IMR-90 (cell line): ENCODE results near the gene HELZ. TPM values are rescaled to one million over a fixed set of nuclear protein-coding genes. Genes with fewer than 3 reads are reported as not detected.

Experiments
- ATAC-seq: fragments of 200-7000 bp; cut with Tn5 transposase; 2 replicates; pipeline ENCODE4 v1.9.1; 2020; ENCODE audit warnings: low read depth, mild to moderate bottlenecking, moderate library complexity
- BruUV-seq: library from RNA; stranded (reverse); fragments of 400-500 nt; replicated peaks from 2 replicates; lab custom pipeline; 2021; lab: Mats Ljungman, UMichigan
- CTCF ChIA-PET: fragments of 300-600 bp; formaldehyde crosslinking; extraction: SDS; loops from one replicate; lab custom pipeline; 2021; ENCODE audit warnings: antibody characterized with exemption; lab: Yijun Ruan, JAX
- POLR2A ChIA-PET: fragments of 300-600 bp; sonication (Branson Sonifier 250); formaldehyde crosslinking; loops from one replicate; lab custom pipeline; 2022; ENCODE audit warnings: antibody characterized with exemption; ENCODE audit not compliant: unreplicated experiment; lab: Charles Lee
- DNase-seq: peaks from one replicate; pipeline ENCODE4 v3.0.0; 2013
- H2AFZ ChIP-seq: replicated peaks from 2 replicates; pipeline ENCODE3; 2013; ENCODE audit warnings: low read length, mild to moderate bottlenecking; ENCODE audit not compliant: poor library complexity
- H2AK5ac ChIP-seq: 2 replicates; pipeline ENCODE4 v1.6.1; 2013; ENCODE audit warnings: low read depth, low read length, inconsistent platforms
- H2AK9ac ChIP-seq: replicated peaks from 2 replicates; pipeline ENCODE3; 2013; ENCODE audit warnings: mild to moderate bottlenecking, low read depth, low read length, moderate library complexity; ENCODE audit not compliant: poor library complexity
- H2BK120ac ChIP-seq: 2 replicates; pipeline ENCODE4 v1.6.1; 2013; ENCODE audit warnings: low read depth, low read length, inconsistent platforms
- H2BK15ac ChIP-seq: 3 replicates; pipeline ENCODE4 v1.6.1; 2013; ENCODE audit warnings: low read depth, low read length, inconsistent platforms
- H2BK20ac ChIP-seq: 2 replicates; pipeline ENCODE4 v1.6.1; 2013; ENCODE audit warnings: low read depth, mild to moderate bottlenecking, inconsistent platforms, low read length, moderate library complexity
- H2BK5ac ChIP-seq: 2 replicates; pipeline ENCODE4 v1.6.1; 2013; ENCODE audit warnings: mild to moderate bottlenecking, low read depth, low read length, inconsistent platforms; ENCODE audit not compliant: poor library complexity, severe bottlenecking
- H3K14ac ChIP-seq: replicated peaks from 2 replicates; pipeline ENCODE4 v1.6.1; 2013; ENCODE audit warnings: low read depth, low read length, inconsistent platforms
- H3K18ac ChIP-seq: 2 replicates; pipeline ENCODE4 v1.6.1; 2013; ENCODE audit warnings: low read depth, low read length, control low read depth
- H3K23ac ChIP-seq: 2 replicates; pipeline ENCODE4 v1.6.1; 2013; ENCODE audit warnings: low read depth, low read length, inconsistent platforms
- H3K27ac ChIP-seq: 2 replicates; pipeline ENCODE4 v1.5.1; 2013; ENCODE audit warnings: mild to moderate bottlenecking, control low read depth, low read length; ENCODE audit not compliant: insufficient read depth
- H3K27me3 ChIP-seq: 2 replicates; pipeline ENCODE4 v1.6.1; 2013; ENCODE audit warnings: low read length; ENCODE audit not compliant: control insufficient read depth, insufficient read depth
- H3K36me3 ChIP-seq: 2 replicates; pipeline ENCODE4 v1.6.1; 2013; ENCODE audit warnings: low read length, mixed read lengths; ENCODE audit not compliant: control insufficient read depth, insufficient read depth
- H3K4ac ChIP-seq: 2 replicates; pipeline ENCODE4 v1.6.1; 2013; ENCODE audit warnings: low read depth, low read length, inconsistent platforms
- H3K4me1 ChIP-seq: 2 replicates; pipeline ENCODE4 v1.6.1; 2013; ENCODE audit warnings: low read length, mixed read lengths; ENCODE audit not compliant: control insufficient read depth, insufficient read depth
- H3K4me2 ChIP-seq: 2 replicates; pipeline ENCODE4 v1.6.1; 2013; ENCODE audit warnings: low read depth, mild to moderate bottlenecking, control low read depth, low read length, moderate library complexity
- H3K4me3 ChIP-seq: 2 replicates; pipeline ENCODE4 v1.5.1; 2013; ENCODE audit warnings: low read depth, mild to moderate bottlenecking, control low read depth, low read length, moderate library complexity; ENCODE audit not compliant: insufficient read depth
- H3K56ac ChIP-seq: 2 replicates; pipeline ENCODE4 v1.6.1; 2013; ENCODE audit warnings: low read length, inconsistent platforms; ENCODE audit not compliant: insufficient read depth; ENCODE audit errors: extremely low read depth
- H3K79me1 ChIP-seq, 2 experiments: 2 replicates each; pipeline ENCODE4 v1.6.1; 2013; ENCODE audit warnings: low read length in 2 of 2, inconsistent platforms in 1 of 2, low read depth in 1 of 2
- H3K9ac ChIP-seq: 2 replicates; pipeline ENCODE4 v1.6.1; 2013; ENCODE audit warnings: low read depth, low read length, control low read depth
- H3K9me1 ChIP-seq: 2 replicates; pipeline ENCODE4 v1.6.1; 2013; ENCODE audit warnings: low read length, inconsistent platforms; ENCODE audit not compliant: insufficient read depth
- H3K9me3 ChIP-seq: 2 replicates; pipeline ENCODE4 v1.6.1; 2013; ENCODE audit warnings: low read length; ENCODE audit not compliant: control insufficient read depth, insufficient read depth
- H4K20me1 ChIP-seq: 2 replicates; pipeline ENCODE4 v1.6.1; 2013; ENCODE audit warnings: low read length, inconsistent platforms; ENCODE audit not compliant: insufficient read depth
- H4K5ac ChIP-seq: 2 replicates; pipeline ENCODE4 v1.6.1; 2013; ENCODE audit warnings: mild to moderate bottlenecking, low read depth, low read length, control low read depth
- H4K8ac ChIP-seq, 2 experiments: 2 replicates each; pipeline ENCODE4 v1.6.1; 2013; ENCODE audit warnings: low read depth in 2 of 2, low read length in 2 of 2, control low read depth in 1 of 2, inconsistent platforms in 1 of 2
- H4K91ac ChIP-seq: 2 replicates; pipeline ENCODE4 v1.6.1; 2013; ENCODE audit warnings: low read depth, low read length, inconsistent platforms; ENCODE audit not compliant: insufficient read depth
- BHLHE40 ChIP-seq: fragments of 150-350 bp; IDR thresholded peaks from 2 replicates; pipeline ENCODE4 v1.6.1; 2016; ENCODE audit warnings: mild to moderate bottlenecking, low read depth, low read length
- CHD1 ChIP-seq: IDR thresholded peaks from 2 replicates; pipeline ENCODE4 v1.6.1; 2012; ENCODE audit warnings: low read depth, low read length, improper control_type of control experiment
- FOS ChIP-seq: fragments of 150-350 bp; IDR thresholded peaks from 2 replicates; pipeline ENCODE4 v1.6.1; 2016; ENCODE audit warnings: low read depth, low read length
- MAFK ChIP-seq: IDR thresholded peaks from 2 replicates; pipeline ENCODE4 v1.6.1; 2012; ENCODE audit warnings: low read depth, low read length, improper control_type of control experiment
- MXI1 ChIP-seq: IDR thresholded peaks from 2 replicates; pipeline ENCODE4 v1.6.1; 2012; ENCODE audit warnings: low read depth, mild to moderate bottlenecking, low read length, moderate library complexity, borderline replicate concordance
- NFE2L2 ChIP-seq: fragments of 150-350 bp; IDR thresholded peaks from 2 replicates; pipeline ENCODE4 v1.6.1; 2016; ENCODE audit warnings: low read depth, mild to moderate bottlenecking, low read length
- RAD21 ChIP-seq: IDR thresholded peaks from 2 replicates; pipeline ENCODE4 v1.6.1; 2012; ENCODE audit warnings: low read length, improper control_type of control experiment
- RCOR1 ChIP-seq: IDR thresholded peaks from 2 replicates; pipeline ENCODE4 v1.6.1; 2012; ENCODE audit warnings: mild to moderate bottlenecking, low read length, improper control_type of control experiment; ENCODE audit not compliant: insufficient replicate concordance
- SMC3 ChIP-seq: fragments of 150-350 bp; IDR thresholded peaks from 2 replicates; pipeline ENCODE4 v1.6.1; 2016; ENCODE audit warnings: low read depth, mild to moderate bottlenecking, antibody characterized with exemption, low read length, moderate library complexity
- WGBS, 2 experiments: methylation state at CpG; one replicate each; pipeline versions ENCODE4 v1.1.5 to v1.1.7; 2013; ENCODE audit warnings: missing lambda C conversion rate in 2 of 2; ENCODE audit not compliant: insufficient read length in 1 of 2; ENCODE audit errors: extremely low coverage in 2 of 2; 5-methylcytosine and 5-hydroxymethylcytosine counted together
- dilution Hi-C: fragments of 300-500 bp; cut with HindIII; formaldehyde crosslinking; loops from one replicate; pipeline ENCODE4 v1.14.3; 2018; ENCODE audit warnings: low sequenced_read_pairs; ENCODE audit not compliant: unreplicated experiment
- in situ Hi-C: fragments of 300-500 bp; cut with MboI; formaldehyde crosslinking; loops from 3 replicates; pipeline ENCODE4 v1.14.3; 2019; ENCODE audit warnings: low sequenced_read_pairs, inconsistent platforms, mixed read lengths
- intact Hi-C: fragments of 100-400 bp; cut with micrococcal nuclease; formaldehyde crosslinking; loops from 2 replicates; pipeline ENCODE4 v1.10.0; 2022
- polyA plus RNA-seq, 3 experiments: library from polyadenylated mRNA; depleted of rRNA; stranded (reverse); fragments of >200 nt; gene quantifications; 2 replicates each; pipeline ENCODE4 v1.2.3, GENCODE V29; 2012; ENCODE audit warnings: low replicate concordance in 1 of 3
- total RNA-seq: library from RNA; depleted of rRNA; stranded (reverse); fragments of >200 nt; gene quantifications from 2 replicates; pipeline ENCODE4 v1.2.3, GENCODE V29; 2012
- TF ChIP-seq, protein P1 (sequence below): fragments of 150-350 bp; IDR thresholded peaks from 2 replicates; pipeline ENCODE4 v1.6.1; 2017; ENCODE audit warnings: mild to moderate bottlenecking, antibody characterized with exemption, low read length, low read depth
- TF ChIP-seq, protein P2 (sequence below): fragments of 150-350 bp; IDR thresholded peaks from 2 replicates; pipeline ENCODE4 v1.6.1; 2016; ENCODE audit warnings: low read depth, mild to moderate bottlenecking, low read length, moderate library complexity, borderline replicate concordance
- TF ChIP-seq, protein P3 (sequence below): conservative IDR thresholded peaks from 2 replicates; pipeline ENCODE4 v1.5.1; 2012; ENCODE audit warnings: mild to moderate bottlenecking, low read depth, low read length, improper control_type of control experiment

HELZ gene
- total and polyA plus RNA-seq, 2 of the 4 experiments (the other 2 are of a cell fraction): 8.0 to 60.6 TPM

DNA sequence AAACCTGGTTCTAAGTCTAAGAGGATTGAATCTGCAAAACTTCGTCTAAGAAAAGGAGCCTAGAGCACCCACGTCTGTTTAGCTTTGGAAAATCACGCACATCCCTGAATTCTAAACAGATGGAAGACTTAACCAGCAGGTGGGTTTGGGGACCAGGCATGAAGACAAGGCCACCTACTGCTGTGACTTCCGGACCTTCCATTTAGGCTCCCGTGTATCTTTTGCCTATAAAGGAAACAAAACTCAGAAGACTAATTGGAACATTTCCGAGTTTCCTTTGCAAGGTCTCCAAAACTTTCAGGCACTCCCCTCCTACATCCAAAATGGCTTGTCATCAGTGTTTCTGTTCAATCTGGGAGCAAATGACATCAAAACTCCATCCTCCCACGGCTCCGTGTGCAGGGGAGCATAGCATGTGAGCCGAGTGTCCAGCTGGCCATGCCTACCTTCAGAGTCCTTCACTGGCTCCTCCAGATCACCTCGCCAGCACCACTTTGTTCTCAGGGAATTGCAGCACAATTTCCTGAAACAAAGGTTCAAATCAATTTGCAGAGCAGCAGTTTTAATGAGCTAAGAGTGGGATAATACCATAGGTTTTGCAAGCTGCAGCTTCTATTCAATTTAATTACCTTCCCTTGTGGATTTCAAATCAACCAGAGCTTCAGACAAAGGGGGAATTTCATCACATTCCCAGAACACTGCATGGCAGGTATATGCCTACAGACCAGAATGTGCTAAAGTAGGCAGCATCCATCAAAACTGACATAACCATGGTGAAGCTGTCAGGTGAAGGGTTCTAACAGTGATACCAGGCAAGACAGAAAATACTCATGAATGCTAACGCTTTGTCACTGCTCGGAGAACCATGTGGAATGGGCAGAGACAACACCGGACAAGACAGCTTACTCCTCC lies 177.2 kb downstream of the HELZ start (continued):
- TF ChIP-seq NFE2L2: no peak
- TF ChIP-seq CHD1: no peak

DNA sequence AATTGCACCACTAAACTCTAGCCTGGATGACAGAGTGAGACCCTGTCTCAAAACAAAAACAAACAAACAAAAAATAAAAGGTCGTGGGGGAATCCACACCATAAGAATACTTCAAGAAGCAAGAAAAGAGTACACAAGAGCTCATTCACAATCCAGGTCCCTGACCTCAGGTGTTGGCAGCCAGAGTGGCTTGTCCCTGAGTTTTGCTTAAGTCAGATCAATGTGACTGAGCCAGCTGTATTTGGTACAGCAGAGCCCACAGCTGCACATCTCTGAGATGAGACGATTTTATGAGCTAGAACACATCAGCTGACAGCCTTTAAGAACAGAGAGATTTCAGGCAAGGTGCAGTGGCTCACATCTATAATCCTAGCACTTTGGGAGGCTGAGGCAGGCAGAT lies 178.3 kb downstream of the HELZ start:
- H3K9me3 ChIP-seq: no peaks in the 10 kb centered on the region
- H3K14ac ChIP-seq: no peak overlapping the region
- no peak overlapping the region for H3K27ac ChIP-seq
- H3K9ac ChIP-seq: no peak overlapping the region
- intact Hi-C loops: no loop called here
- dilution Hi-C loops: no loop called here
- H2BK5ac ChIP-seq: no peak overlapping the region
- no peak overlapping the region for H2AK9ac ChIP-seq
- BruUV-seq: no TSS peak
- H3K79me1 ChIP-seq: no peaks in the 10 kb centered on the region; a peak in 1 of 4 replicates
- no peak for DNase-seq
- in situ Hi-C loops: no loop called here
- H3K36me3 ChIP-seq: no peaks in the 10 kb centered on the region
- POLR2A ChIA-PET: no interaction called here
- no peak overlapping the region for H2BK15ac ChIP-seq
- H4K20me1 ChIP-seq: no peaks in the 10 kb centered on the region
- H3K4me3 ChIP-seq: no peak overlapping the region
- no peak overlapping the region for H4K91ac ChIP-seq
- no peak for TF ChIP-seq FOS
- no peak for TF ChIP-seq MXI1
- TF ChIP-seq, protein P1, sequence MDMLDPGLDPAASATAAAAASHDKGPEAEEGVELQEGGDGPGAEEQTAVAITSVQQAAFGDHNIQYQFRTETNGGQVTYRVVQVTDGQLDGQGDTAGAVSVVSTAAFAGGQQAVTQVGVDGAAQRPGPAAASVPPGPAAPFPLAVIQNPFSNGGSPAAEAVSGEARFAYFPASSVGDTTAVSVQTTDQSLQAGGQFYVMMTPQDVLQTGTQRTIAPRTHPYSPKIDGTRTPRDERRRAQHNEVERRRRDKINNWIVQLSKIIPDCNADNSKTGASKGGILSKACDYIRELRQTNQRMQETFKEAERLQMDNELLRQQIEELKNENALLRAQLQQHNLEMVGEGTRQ: no peak
- TF ChIP-seq, protein P2, sequence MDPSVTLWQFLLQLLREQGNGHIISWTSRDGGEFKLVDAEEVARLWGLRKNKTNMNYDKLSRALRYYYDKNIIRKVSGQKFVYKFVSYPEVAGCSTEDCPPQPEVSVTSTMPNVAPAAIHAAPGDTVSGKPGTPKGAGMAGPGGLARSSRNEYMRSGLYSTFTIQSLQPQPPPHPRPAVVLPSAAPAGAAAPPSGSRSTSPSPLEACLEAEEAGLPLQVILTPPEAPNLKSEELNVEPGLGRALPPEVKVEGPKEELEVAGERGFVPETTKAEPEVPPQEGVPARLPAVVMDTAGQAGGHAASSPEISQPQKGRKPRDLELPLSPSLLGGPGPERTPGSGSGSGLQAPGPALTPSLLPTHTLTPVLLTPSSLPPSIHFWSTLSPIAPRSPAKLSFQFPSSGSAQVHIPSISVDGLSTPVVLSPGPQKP: no peak
- TF ChIP-seq SMC3: no peak
- TF ChIP-seq, protein P3, sequence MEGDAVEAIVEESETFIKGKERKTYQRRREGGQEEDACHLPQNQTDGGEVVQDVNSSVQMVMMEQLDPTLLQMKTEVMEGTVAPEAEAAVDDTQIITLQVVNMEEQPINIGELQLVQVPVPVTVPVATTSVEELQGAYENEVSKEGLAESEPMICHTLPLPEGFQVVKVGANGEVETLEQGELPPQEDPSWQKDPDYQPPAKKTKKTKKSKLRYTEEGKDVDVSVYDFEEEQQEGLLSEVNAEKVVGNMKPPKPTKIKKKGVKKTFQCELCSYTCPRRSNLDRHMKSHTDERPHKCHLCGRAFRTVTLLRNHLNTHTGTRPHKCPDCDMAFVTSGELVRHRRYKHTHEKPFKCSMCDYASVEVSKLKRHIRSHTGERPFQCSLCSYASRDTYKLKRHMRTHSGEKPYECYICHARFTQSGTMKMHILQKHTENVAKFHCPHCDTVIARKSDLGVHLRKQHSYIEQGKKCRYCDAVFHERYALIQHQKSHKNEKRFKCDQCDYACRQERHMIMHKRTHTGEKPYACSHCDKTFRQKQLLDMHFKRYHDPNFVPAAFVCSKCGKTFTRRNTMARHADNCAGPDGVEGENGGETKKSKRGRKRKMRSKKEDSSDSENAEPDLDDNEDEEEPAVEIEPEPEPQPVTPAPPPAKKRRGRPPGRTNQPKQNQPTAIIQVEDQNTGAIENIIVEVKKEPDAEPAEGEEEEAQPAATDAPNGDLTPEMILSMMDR: no peak
- TF ChIP-seq RCOR1: no peak
- TF ChIP-seq RAD21: no peak
- TF ChIP-seq BHLHE40: no peak
- TF ChIP-seq MAFK: no peak
- 20% methylated on average over 1 of the region's 2 CpGs; no CpG with 5 or more reads in 1 of the 2 experiments for WGBS, 2 experiments
- H2BK120ac ChIP-seq: no peak overlapping the region
- no peak overlapping the region for H2BK20ac ChIP-seq
- H3K4me1 ChIP-seq: peaks cover 4% of the 10 kb centered on the region
- H4K5ac ChIP-seq: no peak overlapping the region
- no peak overlapping the region for H3K4ac ChIP-seq
- no peak overlapping the region for H2AFZ ChIP-seq
- H4K8ac ChIP-seq: no peak overlapping the region
- no peaks in the 10 kb centered on the region for H3K27me3 ChIP-seq
- H3K23ac ChIP-seq: no peak overlapping the region
- no peak overlapping the region for H3K56ac ChIP-seq
- CTCF ChIA-PET: interaction anchor here (2.0 kb wide), 1 partner anchor 11 kb away, joined by 8 read pairs; no protein-coding TSS in a partner anchor
- no peak overlapping the region for H3K4me2 ChIP-seq
- no peak for ATAC-seq
- no peak overlapping the region for H3K18ac ChIP-seq
- 0 out of 2 replicates have a peak, but pooled peaks cover 2% of the 10 kb centered on the region for H3K9me1 ChIP-seq
- H2AK5ac ChIP-seq: no peak overlapping the region
